HG03457 (cell line): Measurements from ENCODE around the gene MSLN.
A peak's percentile ranks its signal among the peaks of the same experiment; 100 is the strongest.
"Not testable (repeated sequence)": the region's sequence is repeated elsewhere in the genome, so short reads cannot be mapped to it uniquely, and the experiment has no call there.

Experiments
- ATAC-seq: cut with Tn5 transposase; IDR thresholded peaks from one replicate; pipeline ENCODE4 v1.9.1; 2021; ENCODE audit warnings: moderate number of reproducible peaks; ENCODE audit not compliant: unreplicated experiment

MSLN gene

GRCh38 chr16:760545-761343 is at the start of gene MSLN:
MSLN (plus strand) TSS chr16:760734; CDS start chr16:762681, 1,947 bp downstream.
- ATAC-seq: no peak

DNA sequence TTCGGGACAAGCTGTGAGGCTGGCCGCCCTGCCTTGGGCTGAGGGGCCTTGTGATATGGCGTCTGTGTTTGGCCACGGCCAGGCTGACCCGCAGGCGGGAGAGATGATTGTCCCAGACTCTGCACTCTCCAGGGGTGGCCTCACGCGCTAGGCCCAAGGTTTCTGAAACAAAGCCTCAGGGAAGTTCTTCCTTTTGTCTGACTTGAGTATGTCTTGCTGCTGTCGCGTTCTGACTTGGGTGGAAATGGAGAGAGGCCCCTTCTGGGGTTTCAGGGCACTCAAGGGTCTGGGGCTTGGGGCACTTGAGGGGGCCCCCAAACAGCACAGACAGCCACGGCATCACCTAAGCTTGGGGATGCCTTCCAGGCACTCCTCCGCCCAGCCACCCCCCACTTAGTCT is 49.5 kb upstream of the MSLN start:
- no peak for ATAC-seq

DNA sequence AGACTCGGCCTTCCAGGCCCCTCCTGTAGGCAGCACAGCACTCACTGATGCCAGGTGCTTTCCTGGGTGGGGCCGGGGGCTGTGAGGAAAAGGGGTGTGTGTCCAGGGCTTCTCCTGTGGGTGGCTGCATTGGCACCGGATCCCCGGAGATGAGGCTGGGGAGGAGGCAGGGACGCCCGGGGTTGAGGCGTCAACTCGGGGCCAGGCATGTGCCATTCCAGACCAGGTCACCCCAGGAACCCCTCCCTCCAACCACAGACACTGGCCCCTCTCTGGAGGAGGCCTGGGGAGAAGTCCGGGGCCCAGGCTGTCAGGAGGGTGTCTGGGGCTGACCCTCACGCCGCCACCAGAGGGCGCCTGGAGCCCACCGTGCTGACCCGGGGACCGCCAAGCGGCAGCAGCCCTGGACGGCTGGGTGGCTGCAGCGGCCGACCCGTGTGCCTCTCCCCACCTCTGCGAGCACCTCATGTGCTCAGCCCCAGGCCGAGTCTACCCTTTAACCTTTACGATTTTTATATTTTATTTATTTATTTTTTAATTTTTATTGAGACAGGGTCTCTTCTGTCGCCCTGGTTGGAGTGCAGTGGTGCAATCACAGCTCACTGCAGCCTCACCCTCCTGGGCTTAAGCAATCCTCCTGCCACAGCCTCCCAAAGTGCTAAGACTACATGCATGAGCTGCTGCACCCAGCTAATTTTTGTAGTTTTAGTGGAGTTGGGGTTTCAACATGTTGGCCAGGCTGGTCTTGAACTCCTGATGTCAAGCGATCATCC is 48.8 kb upstream of the MSLN start:
- no peak for ATAC-seq

- not testable (repeated sequence) for ATAC-seq
Measured at GRCh38 chr16:712740-713250, 47.7 kb upstream of the MSLN start.

- no peak for ATAC-seq
Measured at GRCh38 chr16:714079-714478, 46.5 kb upstream of the MSLN start.

DNA sequence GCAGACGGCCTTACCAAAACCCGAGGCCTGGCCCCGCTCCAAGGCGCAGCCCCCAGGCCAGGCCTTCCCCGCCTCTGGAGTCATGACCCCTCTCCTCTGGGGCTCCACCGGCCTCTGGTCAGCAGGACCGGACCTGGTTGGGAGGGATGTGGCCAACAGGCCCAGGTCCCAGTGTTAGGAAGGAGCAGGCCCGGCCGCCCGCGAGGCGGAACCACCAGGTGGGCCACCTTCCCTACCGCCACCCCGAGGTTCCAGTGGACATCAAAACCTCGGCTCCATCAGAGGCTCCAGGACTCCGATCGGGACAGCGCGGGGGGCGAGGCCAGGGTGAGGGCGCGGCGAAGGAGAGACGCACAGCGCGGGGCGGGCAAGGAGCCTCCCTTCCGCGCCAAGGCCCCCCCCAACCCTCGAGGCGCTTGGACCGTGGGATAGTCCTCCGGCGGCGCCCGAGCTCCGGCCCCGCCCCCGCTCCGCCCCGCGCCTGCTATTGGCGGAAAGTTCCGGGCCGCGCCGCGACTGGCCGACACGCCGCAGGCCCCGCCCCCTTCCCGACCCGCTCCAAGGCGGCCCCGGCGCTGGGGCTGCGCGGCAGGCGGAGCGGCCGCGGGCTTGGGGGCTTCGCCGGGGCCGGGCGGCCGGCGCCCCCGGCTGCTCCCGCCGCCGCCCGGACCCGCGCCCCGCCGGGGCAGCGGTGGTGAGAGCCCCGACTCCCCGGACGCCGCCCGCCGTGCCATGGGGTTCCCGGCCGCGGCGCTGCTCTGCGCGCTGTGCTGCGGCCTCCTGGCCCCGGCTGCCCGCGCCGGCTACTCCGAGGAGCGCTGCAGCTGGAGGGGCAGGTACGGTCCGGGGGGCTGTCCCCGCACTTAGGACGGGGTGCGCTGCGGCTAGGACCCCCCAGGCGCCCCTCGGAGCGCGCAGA is 45.7 kb upstream of the MSLN start, which contains the start of gene METRN:
TSS of gene METRN (plus strand) at position 561 of the 919 bp plus-strand sequence. CDS start at position 733, 172 bp downstream.
- no peak for ATAC-seq

- no peak for ATAC-seq
Measured at GRCh38 chr16:715477-716199, 44.9 kb upstream of the MSLN start.

DNA sequence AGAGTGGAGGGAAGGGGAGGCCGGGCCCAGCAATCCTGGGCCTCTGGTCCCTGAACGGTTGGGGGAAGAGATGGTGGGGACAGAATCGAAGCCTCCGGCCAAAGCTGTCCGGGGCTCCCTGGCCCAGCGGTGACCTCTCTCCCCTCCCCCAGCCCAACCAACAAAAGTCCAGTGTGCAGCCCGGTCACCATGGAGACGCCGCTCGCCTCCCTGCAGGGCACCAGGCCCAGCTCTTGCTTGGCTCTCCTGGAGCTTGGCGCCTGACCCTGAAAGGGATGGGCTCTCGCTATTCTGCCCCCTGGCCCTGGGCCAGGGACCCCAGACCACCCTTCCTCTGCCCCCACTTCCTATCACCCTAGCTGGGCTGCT is 44.4 kb upstream of the MSLN start:
- ATAC-seq: no peak

DNA sequence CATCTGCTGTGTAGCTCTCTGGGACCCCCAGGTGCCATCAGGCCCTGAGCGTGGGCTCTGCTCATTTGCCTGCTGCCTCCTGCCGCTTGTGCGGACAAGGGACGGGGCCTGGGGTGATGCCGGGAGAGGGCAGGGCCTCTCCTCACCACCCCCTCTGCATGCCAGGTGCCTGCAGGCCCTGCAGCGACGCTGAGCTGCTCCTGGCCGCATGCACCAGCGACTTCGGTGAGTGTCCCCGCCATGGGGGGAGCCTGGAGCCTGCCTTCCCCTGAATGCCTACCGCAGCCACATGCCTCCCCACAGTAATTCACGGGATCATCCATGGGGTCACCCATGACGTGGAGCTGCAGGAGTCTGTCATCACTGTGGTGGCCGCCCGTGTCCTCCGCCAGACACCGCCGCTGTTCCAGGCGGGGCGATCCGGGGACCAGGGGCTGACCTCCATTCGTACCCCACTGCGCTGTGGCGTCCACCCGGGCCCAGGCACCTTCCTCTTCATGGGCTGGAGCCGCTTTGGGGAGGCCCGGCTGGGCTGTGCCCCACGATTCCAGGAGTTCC is 43.7 kb upstream of the MSLN start:
- no peak for ATAC-seq

DNA sequence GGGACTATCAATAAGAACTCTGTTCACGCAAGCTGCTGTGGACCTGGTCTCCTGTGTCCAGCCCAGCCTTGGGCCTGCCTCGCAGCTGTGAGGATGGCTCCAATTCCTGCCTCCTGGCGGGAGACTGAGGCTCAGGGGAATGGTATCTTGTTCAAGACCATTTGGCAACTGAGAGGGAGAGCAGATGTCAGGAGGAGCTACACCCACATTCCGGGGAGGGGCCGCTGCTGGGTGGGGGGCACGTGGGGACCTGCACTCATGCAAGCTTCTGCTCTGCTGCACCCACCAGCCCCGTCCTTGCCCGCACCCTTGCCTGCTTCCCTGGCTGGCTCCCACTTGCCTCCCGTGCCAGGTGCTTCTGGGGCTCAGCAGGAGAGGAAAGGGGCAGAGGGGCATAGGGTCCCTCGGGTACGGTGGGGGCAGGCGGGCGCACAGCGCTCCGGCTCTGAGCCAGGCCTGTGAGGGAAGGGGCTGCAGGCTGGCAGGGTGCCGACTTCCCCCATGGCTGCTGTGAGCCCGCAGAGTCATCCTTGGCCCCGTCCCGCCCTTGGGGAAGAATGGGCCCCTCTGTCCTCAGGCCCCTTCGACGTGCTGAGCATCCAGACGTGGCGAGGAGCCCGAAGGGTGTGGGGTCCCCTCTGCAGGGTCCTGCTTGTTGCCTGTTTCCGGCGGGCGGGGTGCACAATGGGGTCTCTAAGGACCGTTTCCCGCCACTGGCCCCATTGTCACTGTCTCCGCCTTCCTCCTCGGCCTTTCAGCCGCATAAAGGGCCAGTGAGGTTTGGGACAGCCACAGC is 42.9 kb upstream of the MSLN start:
- ATAC-seq: no peak

DNA sequence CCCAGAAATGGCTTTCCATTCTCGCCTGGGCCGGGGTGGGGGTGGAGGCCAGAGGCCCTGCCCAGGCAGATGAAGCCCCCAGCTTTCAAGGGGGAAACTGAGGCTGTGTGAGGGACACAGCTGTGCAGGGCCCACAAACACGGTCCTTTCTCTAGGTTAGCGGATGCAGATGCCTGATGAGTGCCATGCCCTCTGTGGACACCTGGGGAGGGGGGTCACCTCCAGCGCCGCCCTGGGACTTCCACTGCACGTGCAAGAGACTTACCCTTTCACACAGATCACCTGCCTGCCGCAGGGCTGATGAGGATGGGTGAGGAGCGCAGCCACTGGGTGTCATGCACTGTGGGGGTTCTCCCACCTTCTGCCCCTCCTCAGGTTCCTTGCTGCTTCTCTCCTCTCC is 42.1 kb upstream of the MSLN start:
- no peak for ATAC-seq

GRCh38 chr16:718922-719321 is 41.6 kb upstream of the MSLN start:
- no peak for ATAC-seq

DNA sequence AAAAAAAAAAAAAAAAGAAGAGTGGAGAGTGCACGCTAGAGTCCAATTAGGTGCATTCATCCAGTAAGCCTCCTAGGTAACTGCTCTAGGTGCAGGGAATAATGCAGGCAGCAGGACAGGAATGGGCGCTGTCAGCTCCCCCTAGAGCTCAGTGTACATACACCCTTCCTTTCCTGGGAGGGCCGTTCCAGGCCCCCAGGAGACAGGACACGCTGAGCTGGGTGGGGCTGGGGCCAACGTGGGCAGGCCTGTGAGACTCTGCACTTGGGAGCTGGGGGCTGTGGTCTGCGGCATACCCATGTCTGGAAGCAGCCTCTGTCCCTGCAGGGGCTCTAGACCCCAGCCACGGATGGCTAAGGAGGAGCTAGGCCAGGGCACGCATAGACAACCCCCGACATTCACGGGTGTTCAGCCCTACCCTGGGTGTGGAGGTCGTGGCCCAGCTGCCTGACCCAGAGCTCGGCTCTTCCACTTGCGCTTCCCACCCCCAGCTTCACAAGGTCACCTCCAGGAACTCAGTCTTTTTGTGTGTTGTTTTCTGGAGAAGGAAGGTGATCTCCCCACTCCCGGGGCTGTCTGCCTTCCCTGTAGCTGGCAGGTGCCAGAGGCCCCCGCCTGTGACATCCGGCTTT is 40.6 kb upstream of the MSLN start:
- ATAC-seq: no peak

DNA sequence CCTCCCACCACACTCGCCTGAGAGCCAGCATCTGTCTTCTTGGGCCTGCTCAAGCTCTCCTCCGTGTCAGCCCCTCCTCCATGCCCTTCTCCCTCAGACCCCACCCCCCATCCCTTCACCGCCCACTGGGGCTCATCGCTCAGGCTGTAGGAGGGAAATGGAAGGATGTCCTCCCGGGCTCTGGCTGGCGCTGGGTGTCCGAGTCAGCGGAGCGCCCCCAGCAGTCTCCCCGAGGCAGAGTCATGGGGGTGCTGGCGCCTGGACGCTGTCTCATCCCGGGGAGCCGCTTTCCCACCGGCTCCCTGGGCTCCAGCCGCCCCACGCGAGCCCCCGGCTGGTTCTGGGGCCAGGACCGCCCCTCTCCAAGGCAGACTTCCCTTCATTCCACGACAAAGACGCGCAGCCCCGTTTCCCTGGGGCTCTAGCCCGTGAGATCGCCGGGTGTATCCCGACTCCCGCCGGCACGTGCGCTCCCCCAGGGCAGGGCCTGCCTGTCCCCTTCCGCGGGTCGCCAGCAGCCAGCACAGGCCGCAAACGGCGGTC is 40.0 kb upstream of the MSLN start:
- no peak for ATAC-seq

GRCh38 chr16:720990-721764 is 39.4 kb upstream of the MSLN start, which contains the start of gene ANTKMT:
ANTKMT (plus strand) TSS chr16:721146; CDS start chr16:721275, 129 bp downstream.
- peak; percentile 53 for ATAC-seq

DNA sequence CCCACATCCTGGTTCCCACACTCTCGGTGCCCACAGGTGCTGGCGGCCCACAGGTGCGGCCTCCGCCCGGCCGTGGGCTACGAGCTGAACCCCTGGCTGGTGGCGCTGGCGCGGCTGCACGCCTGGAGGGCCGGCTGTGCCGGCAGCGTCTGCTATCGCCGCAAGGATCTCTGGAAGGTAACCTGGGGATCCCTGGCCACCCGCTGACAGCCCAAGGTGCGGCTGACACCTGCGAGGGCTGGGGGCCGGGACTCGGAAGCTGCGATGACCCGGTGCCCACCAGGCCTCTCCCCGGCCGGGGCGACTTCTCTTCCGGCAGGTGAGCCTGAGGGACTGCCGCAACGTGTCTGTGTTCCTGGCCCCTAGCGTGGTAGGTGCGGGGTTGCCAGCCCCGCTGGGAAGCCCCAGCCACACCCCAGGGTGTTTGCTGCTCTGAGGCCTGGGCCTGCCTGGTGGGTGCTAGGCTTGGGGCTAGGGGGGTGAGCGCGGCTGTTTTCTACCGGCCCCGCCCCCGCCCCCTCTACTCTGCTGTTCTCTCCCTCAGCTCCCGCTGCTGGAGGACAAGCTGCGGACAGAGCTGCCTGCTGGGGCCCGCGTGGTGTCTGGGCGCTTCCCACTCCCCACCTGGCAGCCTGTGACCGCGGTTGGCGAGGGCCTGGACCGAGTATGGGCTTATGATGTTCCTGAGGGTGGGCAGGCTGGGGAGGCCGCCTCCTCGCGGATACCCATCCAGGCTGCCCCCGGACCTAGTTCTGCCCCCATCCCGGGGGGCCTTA is 38.6 kb upstream of the MSLN start:
- no peak for ATAC-seq
